Omental fat pad (tissue), 4 donors: ENCODE measurements around the gene UBL4A. TPM values are rescaled to one million over a fixed set of nuclear protein-coding genes. Genes with fewer than 3 reads are reported as not detected.

Experiments used
- ATAC-seq: fragments of 150-250 bp; one replicate; pipeline ENCODE4 v1.9.1; 2016; ENCODE audit warnings: mild to moderate bottlenecking, moderate library complexity; ENCODE audit not compliant: low FRiP score
- DNase-seq: peaks from one replicate; pipeline ENCODE4 v3.0.0-alpha.2; 2019; ENCODE audit warnings: low spot score
- small RNA-seq: library from RNA; depleted of rRNA; stranded (forward); fragments of <200 nt; gene quantifications from one replicate; pipeline ENCODE3, GENCODE V24; 2016
- total RNA-seq, 4 donors: library from RNA; depleted of rRNA; stranded (reverse); fragments of >200 nt; gene quantifications; one replicate each; pipeline ENCODE4 v1.1.0, GENCODE V29; 2016
- TF ChIP-seq, protein P1 (sequence below), 3 donors: fragments of 450-650 bp; IDR thresholded peaks; one replicate each; pipeline ENCODE4 v1.5.1; 2016 to 2017; ENCODE audit warnings: antibody characterized with exemption in 3 of 3, mild to moderate bottlenecking in 3 of 3, moderate library complexity in 2 of 3

The UBL4A gene
- total RNA-seq, 4 donors from 2014 or later: 21.3 to 43.0 (median 34.0) TPM

DNA sequence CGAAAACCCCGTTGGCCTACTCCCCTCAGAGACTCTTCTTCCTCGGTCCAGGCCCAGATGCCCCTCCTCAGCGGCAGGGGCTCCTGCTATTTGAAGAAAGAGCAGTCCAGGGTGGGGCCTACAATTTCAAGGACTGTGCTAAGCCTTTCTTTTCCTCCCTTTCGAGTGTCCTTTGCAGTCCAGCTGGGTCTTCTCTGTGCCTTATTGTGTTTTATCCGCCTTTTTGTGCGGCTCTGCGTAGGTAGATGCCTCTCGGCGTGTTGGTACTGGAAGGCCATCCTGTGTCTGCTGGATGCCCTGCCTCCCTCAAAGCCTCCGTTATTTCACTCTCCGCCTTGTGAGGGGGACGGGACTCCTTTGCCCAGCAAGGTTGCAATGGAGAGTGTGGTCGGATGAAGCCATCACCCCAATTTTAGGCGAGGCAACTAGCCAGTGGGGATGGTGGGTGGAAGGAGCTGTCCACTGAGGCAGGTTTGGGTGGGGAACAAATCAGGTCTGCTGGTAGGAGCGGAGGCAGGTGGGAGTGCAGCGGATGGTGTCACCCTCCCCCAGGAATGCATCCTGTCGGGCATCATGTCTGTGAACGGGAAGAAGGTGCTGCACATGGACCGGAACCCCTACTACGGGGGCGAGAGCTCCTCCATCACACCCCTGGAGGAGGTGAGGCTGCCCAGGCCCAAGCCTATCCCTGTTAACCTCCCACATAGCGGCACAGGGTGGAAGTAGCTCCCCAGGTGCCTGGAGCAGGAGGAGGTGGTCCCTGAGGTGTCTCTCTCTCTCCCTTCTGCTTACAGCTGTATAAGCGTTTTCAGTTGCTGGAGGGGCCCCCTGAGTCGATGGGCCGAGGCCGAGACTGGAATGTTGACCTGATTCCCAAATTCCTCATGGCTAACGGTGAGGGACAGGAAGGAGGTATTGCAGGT is 48.2 kb downstream of the UBL4A start:
- no peak for ATAC-seq
- TF ChIP-seq, protein P1, sequence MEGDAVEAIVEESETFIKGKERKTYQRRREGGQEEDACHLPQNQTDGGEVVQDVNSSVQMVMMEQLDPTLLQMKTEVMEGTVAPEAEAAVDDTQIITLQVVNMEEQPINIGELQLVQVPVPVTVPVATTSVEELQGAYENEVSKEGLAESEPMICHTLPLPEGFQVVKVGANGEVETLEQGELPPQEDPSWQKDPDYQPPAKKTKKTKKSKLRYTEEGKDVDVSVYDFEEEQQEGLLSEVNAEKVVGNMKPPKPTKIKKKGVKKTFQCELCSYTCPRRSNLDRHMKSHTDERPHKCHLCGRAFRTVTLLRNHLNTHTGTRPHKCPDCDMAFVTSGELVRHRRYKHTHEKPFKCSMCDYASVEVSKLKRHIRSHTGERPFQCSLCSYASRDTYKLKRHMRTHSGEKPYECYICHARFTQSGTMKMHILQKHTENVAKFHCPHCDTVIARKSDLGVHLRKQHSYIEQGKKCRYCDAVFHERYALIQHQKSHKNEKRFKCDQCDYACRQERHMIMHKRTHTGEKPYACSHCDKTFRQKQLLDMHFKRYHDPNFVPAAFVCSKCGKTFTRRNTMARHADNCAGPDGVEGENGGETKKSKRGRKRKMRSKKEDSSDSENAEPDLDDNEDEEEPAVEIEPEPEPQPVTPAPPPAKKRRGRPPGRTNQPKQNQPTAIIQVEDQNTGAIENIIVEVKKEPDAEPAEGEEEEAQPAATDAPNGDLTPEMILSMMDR (IDR thresholded peaks at IDR 0.05): no peak
- DNase-seq: no peak

DNA sequence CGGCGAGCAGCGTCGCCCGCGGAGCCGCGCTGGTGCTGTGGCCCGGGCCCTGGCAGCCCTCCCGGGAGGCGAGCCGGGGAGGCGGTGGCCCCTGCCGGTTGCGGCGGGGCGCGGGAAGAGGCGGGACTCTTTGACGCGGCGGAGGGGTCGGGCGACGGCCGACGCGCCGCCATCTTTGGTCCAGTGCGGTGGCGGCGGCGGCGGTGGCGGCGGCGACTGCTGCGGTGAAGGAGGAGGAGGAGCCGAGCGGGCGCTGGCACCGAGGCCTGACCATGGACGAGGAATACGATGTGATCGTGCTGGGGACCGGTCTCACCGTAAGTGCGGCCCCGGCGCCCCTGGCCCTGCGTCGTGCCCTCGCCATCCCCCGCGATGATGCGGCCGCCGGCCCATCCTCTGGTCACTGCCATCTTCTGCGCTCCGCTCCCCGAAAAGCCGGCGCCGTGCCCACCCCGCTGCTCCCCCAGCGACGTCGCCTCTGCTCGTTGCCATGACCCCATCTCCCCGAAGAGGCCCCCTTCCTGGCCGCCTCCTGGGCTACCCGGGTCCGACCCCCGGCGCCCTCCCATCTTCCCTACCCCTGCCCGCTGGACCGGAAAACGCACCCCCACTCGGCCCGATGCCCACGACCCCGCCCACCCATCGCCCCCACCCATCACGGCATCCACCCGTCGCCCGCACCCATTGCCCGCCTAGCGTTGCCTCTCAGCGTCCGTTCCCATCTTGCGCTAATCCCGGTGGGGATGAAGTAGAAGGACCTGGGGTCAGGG is 49.2 kb downstream of the UBL4A start, which contains the start of gene GDI1:
TSS of gene GDI1 (plus strand) at position 172 of the 770 bp plus-strand sequence. CDS start at position 273, 101 bp downstream.
- TF ChIP-seq, protein P1 (IDR thresholded peaks at IDR 0.05): no peak
- no peak for DNase-seq
- ATAC-seq: peak; percentile 37

DNA sequence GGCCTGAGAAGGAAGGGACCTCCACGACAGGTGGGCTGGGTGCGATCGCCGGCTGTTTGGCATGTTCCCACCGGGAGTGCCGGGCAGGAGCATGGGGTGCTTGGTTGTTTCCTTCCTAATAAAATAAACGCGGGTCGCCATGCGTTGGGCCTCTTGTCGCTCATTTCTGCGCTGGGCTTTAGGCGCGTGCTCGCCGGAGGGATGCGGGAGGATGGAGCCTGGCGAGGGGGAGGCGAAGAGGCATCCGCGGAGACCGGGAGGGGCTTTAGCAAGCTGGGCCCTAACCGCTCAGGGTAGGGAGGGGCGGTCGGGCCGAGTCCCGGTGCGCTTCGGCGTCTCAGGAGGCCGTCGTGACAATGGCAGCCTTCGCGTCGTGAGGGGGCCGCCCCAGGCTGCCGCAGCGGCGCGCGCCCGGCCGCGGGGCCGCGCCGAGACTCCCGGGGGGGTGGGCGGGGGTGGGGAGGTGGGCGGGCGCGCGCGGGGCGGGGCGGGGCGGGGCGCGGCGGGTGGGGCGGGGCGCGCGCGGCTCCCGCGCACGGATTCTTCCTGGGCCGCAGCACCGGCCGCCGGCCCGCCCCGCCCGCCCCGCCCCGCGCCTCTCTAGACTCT is 49.9 kb downstream of the UBL4A start:
- peak; percentile 24 for ATAC-seq
- TF ChIP-seq, protein P1 (IDR thresholded peaks at IDR 0.05): no peak
- DNase-seq: no peak

DNA sequence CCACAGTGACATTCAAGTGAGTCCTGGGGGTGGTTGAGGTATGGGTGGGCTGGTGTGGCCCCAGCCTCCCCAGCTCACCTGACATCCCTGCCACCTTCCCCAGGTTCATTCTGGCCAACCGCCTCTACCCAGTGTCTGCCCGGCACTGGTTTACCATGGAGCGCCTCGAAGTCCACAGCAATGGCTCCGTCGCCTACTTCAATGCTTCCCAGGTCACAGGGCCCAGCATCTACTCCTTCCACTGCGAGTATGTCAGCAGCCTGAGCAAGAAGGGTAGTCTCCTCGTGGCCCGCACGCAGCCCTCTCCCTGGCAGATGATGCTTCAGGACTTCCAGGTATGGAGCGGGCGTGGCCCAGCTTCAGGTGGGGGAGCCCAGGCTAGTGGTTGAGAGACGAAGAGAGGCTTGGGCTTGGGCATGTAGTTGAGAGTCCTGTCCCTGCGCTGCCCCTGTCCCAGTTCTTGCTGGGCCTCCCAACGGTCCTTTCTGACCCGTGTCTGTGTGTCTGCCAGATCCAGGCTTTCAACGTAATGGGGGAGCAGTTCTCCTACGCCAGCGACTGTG is 51.2 kb downstream of the UBL4A start:
- DNase-seq (no peak), ATAC-seq (no peak)
- TF ChIP-seq, protein P1 (IDR thresholded peaks at IDR 0.05): no peak

DNA sequence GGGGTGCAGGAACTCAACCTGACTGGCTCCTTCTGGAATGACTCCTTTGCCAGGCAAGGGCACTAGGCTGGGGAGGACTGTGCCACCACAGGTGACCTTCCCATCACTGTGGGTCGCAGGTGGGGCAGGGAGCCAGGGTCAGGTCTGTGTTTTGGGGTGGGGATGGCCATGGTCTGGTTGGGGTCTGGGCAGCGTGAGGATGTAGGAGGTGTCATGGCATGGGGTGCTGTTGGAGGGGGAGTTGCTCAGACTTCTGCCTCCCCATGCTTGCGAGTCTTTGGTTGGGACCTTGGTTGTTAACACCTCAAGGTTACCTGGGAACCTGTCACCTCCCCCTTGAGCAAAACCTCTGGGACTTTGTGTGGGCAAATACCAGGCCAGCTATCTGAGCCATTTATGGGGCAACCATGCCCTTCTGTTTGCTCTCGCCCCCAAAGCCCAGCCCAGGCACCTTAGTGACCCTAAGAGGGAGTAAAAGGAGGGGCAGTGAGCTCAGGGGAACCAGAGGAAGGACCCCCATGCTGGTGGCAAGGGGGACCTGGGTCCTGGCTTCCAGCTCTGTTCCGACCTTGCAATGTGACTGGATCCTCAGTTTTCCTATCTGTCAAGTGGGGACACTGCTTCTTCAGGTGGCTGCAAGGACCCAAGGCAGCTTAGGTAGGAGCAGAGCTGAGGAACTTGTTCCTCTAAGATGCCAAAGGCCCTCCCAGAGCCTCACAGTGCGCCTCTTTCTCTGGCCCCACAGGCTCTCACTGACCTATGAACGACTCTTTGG is 51.8 kb downstream of the UBL4A start:
- ATAC-seq (no peak), DNase-seq (no peak)
- TF ChIP-seq, protein P1 (IDR thresholded peaks at IDR 0.05): no peak

Small RNAs within 50 kb of the gene (small RNA-seq; reads per million reads assigned to genes)
- gene MIR6858 (0.90 reads per million), gene RN7SL697P (not detected)

Other genes with a start within 250 kb of the UBL4A start
- gene OPN1MW3, start 229.0 kb downstream of the UBL4A start, total RNA-seq: not detected
- gene TEX28, start 191.5 kb downstream of the UBL4A start, total RNA-seq: not detected
- under 1 TPM in 2 of 4 donors, not detected in 2; 0.38 to 0.48 TPM for gene TKTL1, start 190.8 kb downstream of the UBL4A start, total RNA-seq
- gene FLNA, start 112.0 kb downstream of the UBL4A start, total RNA-seq: 1,000 to 10,000 TPM in 1 of 4 donors, 100 to 1,000 TPM in 3; 496 to 1,133 (median 729) TPM
- gene EMD, start 107.3 kb downstream of the UBL4A start, total RNA-seq: 10 to 100 TPM; 25.7 to 61.8 (median 53.2) TPM
- 1,000 to 10,000 TPM; 6,220 to 8,957 (median 7,673) TPM for gene RPL10, start 88.2 kb downstream of the UBL4A start, total RNA-seq
- gene DNASE1L1, start 77.4 kb downstream of the UBL4A start, total RNA-seq: 10 to 100 TPM; 33.4 to 47.3 (median 38.8) TPM
- gene TAFAZZIN, start 75.1 kb downstream of the UBL4A start, total RNA-seq: 10 to 100 TPM; 20.8 to 76.3 (median 33.1) TPM
- 10 to 100 TPM; 23.8 to 51.8 (median 37.2) TPM for gene ATP6AP1, start 57.9 kb downstream of the UBL4A start, total RNA-seq
- gene GDI1, start 49.5 kb downstream of the UBL4A start, total RNA-seq: 100 to 1,000 TPM in 2 of 4 donors, 10 to 100 TPM in 2; 75.3 to 119 (median 96.9) TPM
- 10 to 100 TPM; 49.2 to 83.2 (median 74.9) TPM for gene FAM50A, start 42.5 kb downstream of the UBL4A start, total RNA-seq
- 10 to 100 TPM in 2 of 4 donors, 1 to 10 TPM in 2; 9.7 to 16.9 (median 11.3) TPM for gene PLXNA3, start 28.3 kb downstream of the UBL4A start, total RNA-seq
- gene LAGE3, start 7.3 kb downstream of the UBL4A start, total RNA-seq: 10 to 100 TPM; 12.0 to 26.6 (median 19.7) TPM
- 10 to 100 TPM; 22.9 to 29.7 (median 26.9) TPM for gene SLC10A3, start 4.0 kb upstream of the UBL4A start, total RNA-seq
- gene FAM3A, start 29.6 kb upstream of the UBL4A start, total RNA-seq: 10 to 100 TPM; 27.7 to 58.3 (median 34.7) TPM
- 10 to 100 TPM; 42.1 to 76.7 (median 58.5) TPM for gene G6PD, start 60.2 kb upstream of the UBL4A start, total RNA-seq
- gene IKBKG, start 61.0 kb upstream of the UBL4A start, total RNA-seq: 10 to 100 TPM in 3 of 4 donors, 1 to 10 TPM in 1; 7.5 to 15.4 (median 12.3) TPM
- gene CTAG1A, start 98.5 kb upstream of the UBL4A start, total RNA-seq: not detected
- not detected for gene CTAG1B, start 132.7 kb upstream of the UBL4A start, total RNA-seq
- not detected for gene CTAG2, start 167.0 kb upstream of the UBL4A start, total RNA-seq